ENCODE measurements around the gene CARMIL3.

The CARMIL3 gene

DNA sequence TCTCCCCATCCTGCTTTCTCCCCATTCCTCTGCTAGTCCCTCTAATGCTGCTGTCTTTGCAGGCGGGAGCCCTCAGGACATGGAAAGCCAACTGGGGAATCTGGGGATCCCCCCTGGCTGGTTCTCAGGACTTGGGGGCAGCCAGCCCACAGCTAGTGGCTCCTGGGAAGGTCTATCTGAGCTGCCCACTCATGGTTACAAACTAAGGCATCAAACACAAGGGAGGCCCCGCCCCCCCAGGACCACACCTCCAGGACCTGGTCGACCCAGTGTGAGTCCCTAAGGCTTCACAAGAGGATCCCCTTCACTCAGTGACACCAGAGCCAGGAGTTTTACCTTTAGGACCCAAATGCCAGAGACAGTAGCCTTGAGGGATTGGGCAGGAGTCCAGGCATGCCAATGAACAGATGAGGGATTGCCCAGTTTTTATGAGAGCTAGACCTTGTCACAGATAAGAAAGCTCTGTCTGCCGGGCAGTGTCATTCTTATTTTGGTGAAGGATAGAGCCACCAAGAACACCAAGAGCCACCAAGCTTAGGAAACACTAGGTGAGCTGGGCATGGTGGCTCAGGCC lies 11.5 kb downstream of the CARMIL3 start:
- no peak for DNase-seq (ENCODE audit: low read depth)

DNA sequence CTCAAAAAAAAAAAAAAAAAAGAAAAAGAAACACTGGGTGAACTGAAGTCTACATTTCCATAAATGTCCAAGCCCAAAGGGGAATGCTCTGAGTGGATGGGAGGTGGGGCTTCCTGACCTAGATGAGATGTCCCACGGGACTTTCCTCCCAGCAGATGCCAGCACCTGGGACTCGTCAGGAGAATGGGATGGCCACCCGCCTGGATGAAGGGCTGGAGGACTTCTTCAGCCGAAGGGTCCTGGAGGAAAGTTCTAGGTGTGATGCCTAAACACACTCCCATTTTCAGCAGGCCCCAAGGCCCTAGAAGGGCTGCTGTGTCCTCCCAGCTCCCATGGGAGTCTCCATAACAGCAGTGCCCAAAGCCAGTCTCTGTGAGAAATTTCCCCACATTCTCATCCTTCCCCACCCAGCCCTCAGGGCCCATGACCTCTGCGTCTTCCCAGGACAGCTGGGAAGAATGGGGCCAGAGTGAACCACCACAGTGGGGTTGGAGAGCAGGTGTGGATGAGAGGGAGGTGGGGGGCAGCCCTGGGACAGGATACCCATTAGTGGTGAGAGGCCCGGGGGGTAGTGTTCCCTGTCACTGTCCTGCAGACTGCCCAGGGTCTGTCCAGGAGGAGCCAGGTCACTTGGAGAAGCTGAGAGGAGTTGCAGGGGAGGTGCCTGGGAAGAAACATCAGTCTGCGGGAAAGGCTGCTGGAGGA lies 12.4 kb downstream of the CARMIL3 start:
- DNase-seq (ENCODE audit: low read depth) = no peak

DNA sequence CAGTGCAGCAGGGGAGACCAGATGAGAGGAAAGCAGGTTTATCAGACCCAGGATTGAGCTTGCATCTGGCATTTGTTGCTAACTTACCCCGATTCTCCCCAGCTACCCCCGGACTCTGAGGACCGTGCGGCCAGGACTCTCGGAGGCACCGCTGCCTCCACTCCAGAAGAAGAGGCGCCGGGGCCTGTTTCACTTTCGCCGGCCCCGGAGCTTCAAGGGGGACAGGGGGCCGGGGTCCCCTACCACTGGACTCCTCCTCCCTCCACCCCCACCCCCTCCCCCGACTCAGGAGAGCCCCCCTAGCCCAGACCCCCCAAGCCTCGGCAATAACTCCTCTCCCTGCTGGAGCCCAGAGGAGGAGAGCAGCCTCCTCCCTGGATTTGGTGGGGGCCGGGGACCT lies 13.0 kb downstream of the CARMIL3 start:
- no peak for DNase-seq (ENCODE audit: low read depth)

DNA sequence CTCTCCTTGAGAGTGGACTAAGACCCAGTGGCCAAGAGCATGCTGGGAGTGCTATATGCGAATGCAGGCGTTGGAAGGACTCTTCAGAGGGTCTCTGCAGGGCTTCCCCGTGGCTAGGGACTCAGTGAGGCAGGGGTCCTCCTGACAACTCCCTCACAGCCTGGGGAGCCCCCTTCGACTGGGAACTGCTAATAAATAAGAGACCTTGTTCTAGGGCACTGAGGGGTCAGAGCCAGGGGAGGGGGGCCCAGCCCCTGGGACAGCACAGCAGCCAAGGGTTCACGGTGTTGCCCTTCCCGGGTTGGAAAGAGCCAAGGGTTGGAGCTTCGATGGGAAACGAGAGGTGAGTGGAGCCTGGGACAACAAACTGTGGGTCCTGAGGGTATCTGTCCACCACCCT lies 13.6 kb downstream of the CARMIL3 start:
- no peak for DNase-seq (ENCODE audit: low read depth)

DNA sequence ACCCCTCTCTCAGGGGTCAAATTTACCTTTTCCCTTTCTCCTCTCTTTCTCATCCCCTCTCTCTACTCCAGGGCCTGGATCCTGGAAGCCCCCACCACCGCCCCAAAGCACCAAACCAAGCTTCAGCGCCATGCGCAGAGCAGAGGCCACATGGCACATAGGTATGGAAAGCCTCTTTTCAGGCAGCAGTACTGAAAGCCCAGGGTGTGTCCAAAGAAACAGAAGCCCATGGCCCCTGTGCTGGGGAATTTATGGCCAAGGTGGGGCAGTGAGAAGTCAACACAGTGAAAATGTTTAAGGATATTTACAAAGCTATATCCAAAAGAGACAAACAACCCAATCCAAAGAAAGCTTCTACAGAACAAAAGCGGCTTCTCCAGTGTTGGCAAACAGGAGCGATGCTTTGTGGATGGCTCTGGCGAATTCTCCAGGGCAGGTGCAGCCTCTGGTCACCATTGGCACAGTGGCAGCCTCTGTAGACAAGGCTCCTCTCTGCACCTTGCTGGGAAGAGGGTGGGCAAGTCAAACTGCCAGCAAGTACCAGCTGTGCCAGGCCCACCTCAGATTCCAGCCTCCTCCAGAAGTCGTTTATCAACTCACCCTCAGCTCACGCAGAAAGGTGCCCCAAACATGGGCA lies 14.8 kb downstream of the CARMIL3 start:
- no peak for DNase-seq (ENCODE audit: low read depth)

DNA sequence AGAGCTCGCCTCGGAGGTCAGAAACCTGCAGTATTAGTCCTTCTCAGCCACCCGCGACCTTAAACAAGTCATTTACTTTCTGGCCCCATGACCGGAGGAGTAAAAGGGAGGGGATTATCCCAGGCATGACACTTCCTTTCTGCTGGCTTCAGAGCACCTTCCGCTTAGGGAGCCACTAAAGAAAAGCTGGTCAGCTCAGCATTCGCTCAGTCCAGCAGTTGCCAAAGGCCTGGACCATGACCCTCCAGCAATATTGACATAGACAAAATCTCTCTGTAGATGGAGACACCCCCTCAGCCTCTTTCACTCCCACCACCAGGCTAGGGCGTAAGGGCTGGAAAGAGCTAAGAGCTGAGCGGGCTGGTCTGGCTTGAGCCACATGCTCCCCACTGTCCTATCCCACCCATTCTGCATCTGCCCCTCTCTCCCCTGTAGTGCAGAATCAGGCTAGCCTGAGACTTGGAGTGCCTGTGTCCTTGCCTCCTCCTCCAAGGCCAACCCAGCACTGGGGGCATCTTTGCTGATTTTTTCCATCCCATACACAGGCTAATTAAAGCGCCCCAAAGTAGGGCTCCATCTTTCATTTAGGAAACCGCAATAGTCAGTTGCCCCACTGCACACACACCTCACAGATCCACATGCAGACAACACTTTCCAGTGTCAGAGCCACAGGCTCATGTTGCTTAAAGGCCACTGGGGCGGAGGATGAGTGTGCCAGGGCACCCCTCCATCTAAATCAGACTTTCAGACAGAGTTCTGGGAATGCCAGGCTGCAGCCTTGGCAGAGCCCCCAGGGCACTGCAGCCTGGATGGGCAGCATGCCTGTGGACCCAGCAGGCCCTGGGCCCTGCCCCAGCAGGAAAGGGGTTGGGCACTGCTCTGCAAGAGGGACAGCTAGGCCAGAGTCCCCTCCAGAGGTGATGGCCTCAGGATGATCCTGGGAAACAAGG lies 15.6 kb downstream of the CARMIL3 start:
- DNase-seq (ENCODE audit: low read depth) = no peak

DNA sequence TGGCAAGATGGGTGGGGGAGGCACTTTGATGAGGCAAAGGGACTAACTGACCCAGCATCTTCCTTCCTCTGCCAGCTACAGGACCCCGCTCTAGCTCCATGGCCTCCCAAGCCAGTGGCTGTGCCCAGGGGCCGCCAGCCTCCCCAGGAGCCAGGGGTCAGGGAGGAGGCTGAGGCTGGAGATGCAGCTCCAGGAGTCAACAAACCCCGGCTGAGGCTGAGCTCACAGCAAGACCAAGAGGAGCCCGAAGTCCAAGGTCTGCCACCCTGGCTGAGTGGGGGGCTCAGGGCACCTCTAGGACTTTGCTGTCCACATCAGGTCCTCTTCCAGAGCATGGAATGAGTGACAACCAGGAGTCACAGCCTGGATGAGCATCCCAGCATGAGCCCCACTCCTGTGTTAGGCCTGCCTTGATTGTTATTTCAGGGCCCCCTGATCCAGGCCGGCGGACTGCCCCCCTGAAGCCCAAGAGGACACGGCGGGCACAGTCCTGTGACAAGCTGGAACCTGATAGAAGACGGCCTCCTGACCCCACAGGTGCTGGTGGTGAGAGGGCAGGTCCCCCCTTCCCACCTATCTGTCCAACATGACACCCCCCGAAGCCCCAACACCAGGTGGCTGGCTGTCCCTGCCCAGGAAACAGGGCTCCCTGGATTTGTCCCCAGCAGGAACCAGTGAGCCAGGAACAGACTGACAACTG lies 17.1 kb downstream of the CARMIL3 start:
- DNase-seq (ENCODE audit: low read depth) = no peak

DNA sequence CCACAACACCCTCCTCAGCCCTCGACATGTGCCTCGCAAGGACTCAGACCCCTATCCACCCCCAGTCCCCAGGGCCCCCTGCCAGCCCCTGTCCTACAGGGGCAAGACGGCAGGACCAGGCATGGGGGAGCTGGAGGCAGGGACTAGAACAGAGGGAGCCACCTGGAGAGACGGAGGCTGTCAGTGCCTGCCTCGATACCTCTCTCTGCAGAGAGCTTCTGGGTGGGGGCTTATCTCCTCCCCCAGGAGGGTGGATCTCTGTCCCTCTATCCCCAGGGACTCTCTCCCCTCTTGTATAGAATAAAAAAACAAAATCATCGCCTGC lies 17.6 kb downstream of the CARMIL3 start:
- DNase-seq (ENCODE audit: low read depth) = no peak

DNA sequence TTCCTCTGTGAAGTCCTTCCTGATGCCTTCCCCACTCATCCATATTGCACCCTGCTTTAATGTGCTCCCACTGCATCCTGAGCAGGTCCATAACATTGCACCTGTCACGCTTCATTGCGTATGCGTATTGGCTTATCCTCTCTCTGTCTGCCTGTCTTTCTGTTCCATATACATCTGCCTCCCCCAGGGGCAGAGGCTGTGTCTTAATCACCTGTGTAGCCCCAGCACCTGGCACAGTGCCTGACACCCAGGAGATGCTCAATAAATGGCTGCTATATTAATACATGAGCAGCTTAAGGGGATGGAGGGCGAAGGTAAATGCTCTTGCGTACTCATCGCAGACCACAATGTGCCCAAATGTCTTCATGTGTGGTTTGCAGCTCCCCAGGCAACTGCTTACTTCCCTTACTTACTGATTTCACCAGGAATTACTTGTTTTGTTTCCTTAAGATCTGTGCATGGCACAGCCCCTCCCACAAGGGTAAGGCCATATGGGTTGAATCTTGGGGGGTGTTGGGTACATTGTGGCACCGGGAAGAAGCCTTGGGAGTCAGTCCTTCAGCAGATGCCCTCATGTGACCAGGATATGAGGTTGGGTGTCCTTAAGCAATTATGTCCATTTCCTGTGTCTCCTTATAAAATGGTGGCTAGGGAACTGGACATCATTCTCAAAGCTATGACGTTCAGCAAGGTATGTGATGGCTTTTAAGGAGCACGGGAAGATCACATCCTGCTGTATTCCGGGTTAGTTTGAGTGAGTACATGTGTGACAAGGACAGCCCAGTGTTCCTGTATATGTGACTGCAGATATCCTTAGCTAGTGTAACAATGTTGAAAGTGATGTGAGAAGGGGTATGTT lies 18.7 kb downstream of the CARMIL3 start:
- no peak for DNase-seq (ENCODE audit: low read depth)

DNA sequence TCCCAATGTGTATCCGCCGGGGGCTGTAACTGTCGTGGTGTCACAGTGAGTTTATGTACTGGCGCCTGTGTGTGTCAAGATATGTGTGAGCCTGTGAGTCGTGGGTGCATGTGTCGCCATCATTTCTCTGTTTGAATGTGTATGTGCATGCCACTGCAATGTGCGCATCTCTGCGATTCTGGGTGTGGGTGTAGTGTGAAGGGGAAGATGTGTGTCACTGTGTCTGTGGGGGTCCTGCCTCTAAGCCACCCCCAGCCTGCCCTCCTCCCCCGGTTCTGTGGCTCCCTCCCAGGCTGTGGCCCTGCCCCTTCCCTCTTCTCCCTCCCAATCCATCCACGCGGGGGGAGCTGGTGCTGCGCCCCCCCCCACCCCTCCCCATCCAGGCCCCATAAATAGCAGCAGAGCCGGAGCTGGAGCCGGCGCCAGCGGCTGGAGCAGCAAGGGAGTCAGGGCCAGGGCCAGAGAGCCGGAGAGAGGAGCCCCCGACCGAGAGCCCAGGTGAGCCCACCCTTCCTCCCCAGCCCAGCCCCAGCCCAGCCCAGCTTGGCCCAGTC lies 19.4 kb downstream of the CARMIL3 start, which contains the start of gene CPNE6:
CPNE6 (plus strand) TSS at position 419 of the 554 bp plus-strand sequence. CDS start 1,375 bp downstream, outside the sequence.
- DNase-seq (ENCODE audit: low read depth) = no peak

DNA sequence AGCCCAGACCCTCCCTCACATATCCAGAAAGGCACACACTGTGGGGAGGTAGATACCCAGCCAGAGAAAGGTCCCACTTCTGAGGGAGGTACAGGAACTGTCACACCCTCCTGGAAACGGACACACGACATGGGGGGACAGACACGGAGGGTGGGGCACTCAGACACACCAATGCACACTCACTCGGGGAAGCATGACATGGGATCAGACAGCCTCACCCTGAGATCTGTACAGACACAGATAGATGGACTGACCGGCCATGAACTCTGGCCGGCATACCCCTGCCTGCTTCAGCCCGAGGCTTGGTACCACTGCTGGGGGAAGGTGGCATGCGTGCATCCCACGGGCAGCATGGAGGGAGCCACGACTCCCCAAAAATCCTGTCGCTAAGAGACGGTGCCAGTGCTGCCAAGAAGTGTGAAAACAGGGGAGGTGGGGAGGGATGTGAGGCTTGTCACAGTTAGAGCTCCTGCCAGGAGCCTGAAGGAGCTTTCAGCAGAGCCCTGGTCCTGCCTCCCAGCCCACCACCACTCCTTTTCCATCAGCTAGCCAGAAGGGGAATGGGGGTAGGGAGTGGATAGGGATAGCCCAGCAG lies 20.1 kb downstream of the CARMIL3 start:
- DNase-seq (ENCODE audit: low read depth) = no peak

DNA sequence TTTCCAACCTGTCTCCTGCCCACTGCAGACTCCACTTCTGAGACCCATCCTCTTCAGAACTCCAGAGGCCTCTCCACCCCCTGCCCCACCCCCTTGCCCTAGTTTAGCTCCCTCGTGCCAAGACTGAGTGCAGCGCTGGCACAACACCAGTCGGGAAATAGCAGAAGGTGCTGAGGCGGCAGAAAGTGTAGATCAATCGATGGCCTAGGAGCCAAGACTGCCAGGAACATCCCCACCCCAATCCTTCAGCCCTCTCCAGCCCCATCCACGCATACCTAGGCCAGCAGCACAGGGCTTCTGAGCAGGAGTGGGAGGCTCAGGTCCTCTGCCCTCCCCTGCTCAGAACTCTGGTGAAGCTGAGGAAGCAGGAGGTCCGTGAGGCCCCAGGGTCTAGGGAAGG lies 20.6 kb downstream of the CARMIL3 start:
- DNase-seq (ENCODE audit: low read depth) = no peak

DNA sequence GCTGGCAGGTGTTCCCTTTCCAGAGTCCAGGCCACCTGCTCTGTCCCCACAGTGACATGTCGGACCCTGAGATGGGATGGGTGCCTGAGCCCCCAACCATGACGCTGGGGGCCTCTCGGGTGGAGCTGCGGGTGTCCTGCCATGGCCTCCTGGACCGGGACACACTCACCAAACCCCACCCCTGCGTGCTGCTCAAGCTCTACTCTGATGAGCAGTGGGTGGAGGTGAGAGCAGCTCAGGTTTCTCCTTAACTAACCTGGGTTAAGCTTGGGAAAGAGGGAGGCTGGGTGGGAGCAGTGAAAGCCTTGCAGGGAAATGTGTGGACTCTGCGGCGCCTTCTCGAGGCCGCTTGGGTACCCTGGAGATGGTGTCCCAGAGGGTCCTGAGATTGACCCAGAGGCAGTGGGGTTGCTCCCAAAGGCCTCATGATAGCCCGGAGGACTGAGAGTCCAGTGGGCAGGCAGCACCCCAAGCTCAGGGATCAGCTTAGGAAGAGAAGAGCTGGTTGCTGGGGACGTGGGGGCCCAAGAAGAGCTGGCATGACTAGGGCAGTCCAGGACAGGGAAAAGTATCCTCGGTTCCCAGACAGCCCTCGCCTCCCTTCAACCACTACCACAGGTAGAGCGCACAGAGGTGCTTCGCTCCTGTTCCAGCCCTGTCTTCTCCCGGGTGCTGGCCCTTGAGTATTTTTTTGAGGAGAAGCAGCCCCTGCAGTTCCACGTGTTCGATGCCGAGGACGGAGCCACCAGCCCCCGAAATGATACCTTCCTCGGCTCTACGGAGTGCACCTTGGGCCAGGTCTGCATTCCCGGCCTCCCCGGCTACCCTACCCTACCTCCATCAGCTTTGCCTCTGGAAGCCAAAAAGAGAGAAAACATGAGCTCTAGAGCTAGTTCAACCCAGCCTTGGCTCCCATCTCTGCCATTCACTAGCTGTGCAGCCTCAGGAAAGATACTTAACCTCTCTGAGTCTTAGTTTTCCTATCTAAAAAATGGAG lies 21.4 kb downstream of the CARMIL3 start:
- no peak for DNase-seq (ENCODE audit: low read depth)

DNA sequence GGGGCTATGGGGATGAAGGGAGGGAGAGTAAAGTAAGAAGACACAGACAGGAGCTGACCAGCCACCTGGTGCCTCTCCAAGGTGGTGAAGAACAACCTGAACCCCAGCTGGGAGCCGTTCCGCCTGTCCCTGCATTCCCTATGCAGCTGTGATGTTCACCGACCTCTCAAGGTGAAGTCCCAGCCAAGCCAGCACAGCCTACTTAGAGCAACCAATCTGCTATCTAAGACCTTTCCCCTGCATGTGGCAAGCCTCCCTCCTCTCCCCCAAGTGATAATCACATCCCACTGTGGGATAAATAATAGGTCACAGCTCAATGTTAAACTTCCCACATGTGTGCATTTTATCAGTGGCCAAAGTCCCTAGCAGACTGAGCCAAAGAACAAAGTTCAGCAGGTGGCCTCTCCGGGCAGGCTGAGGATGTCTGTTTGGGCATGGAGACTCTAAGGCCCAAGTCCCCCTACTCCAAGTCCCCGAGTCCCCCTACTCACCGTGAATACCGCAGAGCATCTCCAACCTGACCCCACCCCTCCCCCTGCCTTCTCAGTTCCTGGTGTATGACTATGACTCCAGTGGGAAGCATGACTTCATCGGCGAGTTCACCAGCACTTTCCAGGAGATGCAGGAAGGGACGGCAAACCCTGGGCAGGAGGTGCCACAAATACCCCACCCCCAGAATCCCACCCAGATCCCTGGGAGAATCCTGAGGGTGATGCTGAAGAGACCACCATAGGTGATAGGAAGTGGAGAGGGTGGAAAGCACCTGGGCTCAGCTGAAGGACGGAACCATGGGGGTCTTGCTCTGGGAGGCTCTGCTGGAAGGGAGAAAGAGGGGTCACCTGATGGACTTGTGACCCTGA lies 23.0 kb downstream of the CARMIL3 start:
- DNase-seq (ENCODE audit: low read depth) = no peak

DNA sequence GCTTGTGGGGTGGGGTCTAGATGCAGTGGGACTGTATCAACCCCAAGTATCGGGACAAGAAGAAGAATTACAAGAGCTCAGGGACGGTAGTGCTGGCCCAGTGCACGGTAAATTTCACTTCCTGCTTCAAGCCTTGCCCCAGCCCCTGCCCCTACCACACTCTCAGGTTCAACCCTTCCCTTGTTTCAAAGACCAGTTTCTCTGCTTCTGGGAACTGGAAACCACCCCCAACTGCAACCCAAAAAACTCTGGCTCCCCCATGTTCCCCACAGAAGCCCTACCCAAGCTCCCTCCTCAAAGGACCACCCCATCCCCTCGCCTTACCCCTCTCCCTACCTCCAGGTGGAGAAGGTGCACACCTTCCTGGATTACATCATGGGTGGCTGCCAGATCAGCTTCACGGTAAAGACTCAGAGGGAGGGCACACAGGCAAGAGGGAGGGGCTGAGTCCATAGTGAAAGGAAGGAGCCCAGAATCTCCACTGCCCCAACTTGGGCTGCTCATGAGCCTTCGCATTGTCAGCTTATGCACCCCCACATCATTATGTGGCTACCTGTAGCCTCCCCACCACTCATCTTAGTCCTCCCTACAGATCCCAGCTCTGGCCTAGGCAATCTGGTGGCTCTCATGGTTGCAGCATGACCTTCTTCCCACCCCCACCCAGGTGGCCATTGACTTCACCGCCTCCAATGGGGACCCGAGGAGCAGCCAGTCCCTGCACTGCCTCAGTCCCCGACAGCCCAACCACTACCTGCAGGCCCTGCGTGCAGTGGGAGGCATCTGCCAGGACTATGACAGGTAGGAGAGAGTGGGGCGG lies 23.9 kb downstream of the CARMIL3 start:
- no peak for DNase-seq (ENCODE audit: low read depth)

DNA sequence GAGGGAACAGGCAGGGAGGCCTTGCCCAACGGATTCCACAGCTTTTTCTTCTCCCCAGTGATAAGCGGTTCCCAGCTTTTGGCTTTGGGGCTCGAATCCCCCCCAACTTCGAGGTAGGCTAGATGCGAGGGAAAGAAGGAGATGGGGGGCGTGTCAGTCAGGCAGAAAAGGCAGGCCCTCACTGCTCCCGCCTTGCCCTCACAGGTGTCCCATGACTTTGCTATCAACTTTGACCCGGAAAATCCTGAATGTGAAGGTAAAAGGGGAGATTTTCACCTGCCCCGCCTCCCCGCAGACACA lies 24.4 kb downstream of the CARMIL3 start:
- no peak for DNase-seq (ENCODE audit: low read depth)

DNA sequence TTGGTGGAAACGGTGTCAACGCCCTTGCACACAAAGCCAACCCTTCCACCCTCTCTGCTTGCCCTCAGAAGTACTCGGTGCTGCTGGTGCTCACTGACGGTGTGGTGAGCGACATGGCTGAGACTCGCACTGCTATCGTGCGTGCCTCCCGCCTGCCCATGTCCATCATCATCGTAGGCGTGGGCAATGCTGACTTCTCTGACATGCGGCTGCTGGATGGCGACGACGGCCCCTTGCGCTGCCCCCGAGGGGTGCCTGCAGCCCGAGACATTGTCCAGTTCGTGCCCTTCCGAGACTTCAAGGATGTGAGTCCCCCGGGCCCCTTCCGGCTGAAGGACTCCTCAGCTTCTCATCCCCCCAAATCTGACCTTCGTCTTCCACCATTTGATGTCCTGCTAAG lies 25.3 kb downstream of the CARMIL3 start:
- DNase-seq (ENCODE audit: low read depth) = no peak
